ENCODE measurements around the gene ATP5PD.
"Not testable (repeated sequence)": the region's sequence is repeated elsewhere in the genome, so short reads cannot be mapped to it uniquely, and the experiment has no call there.

ATP5PD gene

DNA sequence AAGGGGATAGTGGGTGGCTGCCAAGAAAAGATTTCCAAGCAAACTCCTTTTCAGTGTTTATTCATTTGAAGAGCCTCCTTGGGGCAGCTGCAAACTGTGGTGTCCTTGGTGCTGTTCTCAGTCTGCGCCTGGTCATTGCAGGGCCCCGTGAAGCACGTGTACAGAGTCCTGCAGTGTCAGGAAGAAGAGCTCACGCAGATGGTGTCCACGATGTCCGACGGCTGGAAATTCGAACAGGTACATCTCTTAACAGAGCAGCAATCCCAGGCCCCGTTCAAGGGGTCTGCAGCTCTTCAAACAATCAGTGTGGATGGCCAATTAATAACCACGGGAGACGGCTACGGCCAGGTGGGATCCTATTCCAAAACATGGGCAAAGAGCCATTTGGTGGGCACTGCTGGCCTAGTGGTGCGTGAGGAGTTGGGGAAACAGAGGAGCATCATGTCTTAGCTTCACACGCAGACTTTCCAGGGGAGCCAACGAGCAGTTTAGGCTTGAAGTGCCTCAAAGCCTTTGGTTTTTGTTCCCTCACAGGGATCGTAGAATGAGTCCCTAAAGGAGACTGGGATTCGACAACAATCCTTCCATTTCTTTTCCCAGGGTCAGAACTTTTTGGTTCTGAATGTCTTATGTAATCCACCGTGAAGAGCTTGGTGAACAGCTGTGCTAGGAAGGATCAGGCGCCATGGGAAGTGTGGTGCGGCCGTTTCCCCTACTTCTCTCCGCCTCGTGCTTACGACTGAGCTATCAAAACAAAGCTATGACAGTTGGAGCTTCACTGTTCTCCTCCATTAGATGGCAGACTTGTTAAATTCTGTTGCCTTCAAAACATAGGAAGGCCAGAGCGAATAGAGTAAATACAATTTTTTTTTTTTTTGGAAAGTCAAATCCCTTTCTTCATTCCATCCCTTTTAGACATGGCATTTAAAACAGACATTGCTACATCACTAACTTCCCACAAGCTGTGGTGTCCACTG lies 12.9 kb upstream of the ATP5PD start:
- DNase-seq (ENCODE audit: low read depth in 2 of 2): no peak

DNA sequence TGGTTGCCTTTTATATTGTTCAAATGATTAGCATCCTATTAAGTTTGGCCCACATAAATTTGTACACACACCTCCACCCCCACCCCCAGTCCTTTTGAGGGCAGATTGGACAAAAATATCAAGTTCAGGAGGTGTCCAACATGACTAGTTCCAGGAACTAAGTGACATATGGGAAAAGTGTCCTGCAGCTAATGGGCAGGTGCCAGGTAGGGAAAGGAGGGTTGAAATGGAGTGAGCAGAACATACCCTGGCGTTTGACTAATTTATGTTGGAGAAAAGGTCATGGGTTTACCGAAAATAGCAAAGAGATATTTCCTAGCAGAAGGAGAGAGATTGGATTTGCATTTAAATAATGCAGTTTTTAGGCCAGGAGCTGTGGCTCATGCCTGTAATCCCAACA lies 5.2 kb upstream of the ATP5PD start:
- DNase-seq (ENCODE audit: low read depth in 2 of 2): no peak

DNA sequence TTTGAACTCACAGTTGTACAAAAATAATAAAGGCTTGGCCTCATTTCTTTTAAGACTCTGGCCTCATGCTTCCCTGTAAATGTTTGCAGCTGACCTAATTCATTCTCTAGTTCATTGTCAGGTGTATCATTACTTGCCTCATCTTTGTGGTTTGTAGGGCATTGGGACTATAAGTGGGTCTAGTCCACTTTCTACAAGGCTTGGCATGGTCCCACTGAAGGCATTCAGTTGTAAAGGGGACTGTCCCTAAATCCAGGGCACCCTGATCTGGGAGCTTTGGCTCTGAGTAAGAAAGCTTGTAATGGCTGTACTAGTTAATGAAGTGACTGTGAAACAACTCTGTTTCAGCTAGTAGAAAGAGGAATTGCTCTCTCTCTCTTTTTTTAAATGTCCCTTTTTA lies 2.9 kb upstream of the ATP5PD start:
- DNase-seq (ENCODE audit: low read depth in 2 of 2): no peak

DNA sequence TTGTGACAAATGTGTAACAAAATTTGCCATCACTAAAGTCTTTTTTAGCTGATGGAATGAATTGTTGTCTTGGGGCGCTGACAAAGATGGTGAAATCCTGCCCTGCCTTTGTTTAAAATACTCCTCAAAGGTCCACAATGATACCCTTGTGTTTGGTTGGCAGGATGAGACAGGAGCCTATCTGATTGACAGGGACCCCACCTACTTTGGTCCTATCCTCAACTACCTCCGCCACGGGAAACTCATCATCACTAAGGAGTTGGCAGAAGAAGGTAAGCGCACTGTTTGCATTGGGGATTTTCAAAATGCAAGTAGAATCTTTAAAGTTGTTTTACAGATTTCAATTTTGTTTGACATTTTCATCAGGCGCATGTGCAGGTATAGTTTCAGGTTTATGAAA lies 2.3 kb upstream of the ATP5PD start:
- no peak for DNase-seq (ENCODE audit: low read depth in 2 of 2)

DNA sequence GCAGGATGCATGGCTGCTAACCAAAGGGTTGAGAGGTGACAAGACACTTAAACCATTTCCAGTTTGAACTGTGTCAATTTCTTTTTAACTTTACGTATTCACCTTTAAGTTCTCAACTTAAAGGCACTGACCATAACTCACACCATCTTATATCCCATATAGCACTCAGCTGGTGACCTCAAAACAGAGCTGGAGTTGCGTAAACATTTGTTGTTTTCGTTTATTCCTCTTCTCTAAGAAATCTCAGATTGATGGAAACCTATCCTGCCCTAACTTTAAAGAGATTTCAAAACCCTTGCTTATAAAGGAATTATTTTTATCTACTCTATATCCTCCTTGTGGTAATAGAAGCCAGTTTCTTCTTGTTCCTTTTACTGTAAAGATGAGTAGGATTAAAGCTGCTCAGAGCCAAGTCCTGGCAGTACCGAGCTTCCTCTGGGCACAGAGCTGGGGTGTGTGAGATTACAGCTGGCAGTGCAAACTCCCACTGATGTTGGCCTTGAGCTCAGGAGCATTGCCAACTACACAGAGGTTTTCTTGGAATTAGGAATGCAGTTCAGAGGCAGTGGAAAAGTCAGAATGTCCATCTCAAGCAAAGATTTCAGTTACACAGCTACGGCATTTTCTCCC lies 1.6 kb upstream of the ATP5PD start:
- no peak for DNase-seq (ENCODE audit: low read depth in 2 of 2)

DNA sequence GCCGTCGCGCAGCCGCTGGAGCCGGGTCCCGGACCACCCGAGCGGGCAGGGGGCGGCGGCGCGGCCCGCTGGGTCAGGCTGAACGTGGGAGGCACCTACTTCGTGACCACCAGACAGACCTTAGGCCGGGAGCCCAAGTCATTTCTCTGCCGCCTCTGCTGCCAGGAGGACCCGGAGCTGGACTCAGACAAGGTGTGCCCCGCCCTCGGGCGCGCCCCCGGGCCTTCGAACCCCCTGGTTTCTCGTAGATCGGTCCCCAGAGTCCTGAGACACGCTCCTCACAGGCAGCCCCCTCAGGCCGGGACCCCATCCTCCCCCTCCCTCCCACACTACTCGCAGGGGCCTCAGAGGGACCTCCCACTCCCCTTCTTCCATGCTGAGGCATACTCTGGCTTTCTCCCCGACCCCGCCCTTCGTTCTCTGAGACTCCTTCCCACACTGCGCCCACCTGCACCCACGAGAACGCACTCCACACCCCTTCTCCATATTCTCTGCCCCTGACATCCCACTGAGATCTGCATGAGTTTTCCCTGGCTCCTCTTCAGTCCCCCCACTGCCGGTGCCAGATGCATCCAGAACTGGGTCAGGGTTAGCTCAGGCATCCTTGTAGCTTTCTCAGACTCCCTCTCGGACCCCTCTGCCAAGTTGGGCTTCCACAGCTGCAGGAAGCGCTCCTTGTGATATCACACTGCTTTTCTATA lies 779 bp upstream of the ATP5PD start:
- no peak for DNase-seq (ENCODE audit: low read depth in 2 of 2)

DNA sequence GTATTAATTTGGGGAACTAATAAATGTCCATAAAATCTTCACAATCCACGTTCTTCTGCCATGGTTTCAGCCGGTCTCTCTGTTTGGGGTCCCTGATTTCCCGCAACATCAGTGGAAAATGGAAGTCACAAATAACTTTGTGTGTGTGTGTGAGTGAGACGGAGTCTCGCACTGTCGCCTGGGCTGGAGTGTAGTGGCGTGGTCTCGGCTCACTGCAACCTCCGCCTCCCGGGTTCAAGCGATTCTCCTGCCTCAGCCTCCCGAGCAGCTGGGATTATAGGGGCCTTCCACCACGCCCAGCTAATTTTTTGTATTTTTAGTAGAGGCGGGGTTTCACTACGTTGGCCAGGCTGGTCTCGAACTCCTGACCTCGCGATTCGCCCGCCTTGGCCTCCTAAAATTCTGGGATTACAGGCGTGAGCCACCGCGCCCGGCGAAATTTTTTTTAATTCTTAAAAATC lies 793 bp downstream of the ATP5PD start:
- not testable (repeated sequence) for DNase-seq (ENCODE audit: low read depth in 2 of 2)

DNA sequence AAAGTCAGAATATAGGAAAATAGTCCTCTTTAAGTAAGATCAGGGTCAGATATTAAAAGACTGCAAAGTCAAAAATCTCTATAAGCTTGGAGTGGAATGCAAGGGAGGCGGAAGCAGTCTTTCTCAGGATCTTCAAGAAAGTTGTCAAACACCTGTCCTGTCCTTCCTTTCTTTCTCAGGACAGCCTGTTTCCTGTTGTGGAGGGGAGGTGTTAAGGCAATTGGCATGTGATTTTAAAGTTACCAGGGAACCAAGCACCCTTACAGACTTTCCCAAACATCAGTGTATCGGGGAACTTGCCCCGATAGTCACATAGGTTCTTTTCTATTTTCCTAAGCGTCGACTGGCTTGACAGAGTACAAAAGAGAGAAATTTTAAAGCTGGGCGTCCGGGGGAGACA lies 2.1 kb downstream of the ATP5PD start:
- DNase-seq (ENCODE audit: low read depth in 2 of 2): no peak

DNA sequence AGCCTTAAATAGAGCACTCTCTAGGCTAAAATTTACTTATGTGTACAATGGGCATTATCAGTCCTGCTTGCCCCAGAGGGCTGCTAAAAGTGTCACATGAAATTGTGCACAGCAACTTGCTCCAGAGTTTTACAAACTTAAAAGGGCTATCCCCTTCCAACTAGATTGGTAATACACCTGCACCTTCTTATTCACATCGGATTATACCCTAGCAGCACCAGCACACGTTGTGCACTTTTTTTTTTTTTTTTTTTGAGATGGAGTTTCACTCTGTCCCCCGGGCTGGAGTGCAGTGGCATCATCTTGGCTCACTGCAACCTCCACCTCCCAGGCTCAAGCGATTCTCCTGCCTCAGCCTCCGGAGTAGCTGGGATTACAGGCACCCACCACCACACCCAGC lies 3.0 kb downstream of the ATP5PD start:
- DNase-seq (ENCODE audit: low read depth in 2 of 2): not testable (repeated sequence)

DNA sequence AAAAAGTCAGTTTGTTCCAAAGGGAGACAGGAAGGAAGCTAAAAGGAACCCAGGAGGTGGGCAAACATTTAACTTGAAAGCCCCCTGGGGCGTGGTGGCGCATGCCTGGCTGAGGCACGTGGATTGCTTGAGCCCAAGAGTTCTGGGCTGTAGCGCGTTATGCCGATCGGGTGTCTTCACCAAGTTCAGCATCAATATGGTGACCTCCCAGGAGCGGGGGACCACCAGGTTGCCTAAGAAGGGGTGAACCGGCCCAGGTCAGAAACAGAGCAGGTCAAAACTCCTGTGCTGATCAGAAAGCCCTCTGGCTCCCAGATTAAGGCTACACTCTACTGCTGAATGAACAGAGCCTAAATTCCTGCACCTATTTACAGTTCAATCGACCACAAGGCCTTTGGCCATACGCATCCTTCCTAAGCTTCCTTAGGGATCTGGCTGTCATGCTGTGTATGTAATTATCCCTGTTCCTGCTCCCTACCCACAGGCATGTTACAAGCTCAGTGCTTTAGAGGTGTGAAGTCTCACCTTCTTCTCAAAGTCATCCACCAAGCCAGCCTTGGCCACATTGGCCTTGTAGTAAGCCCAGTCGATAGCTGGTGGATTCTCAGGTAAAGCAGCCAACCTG lies 5.0 kb downstream of the ATP5PD start:
- DNase-seq (ENCODE audit: low read depth in 2 of 2): no peak

DNA sequence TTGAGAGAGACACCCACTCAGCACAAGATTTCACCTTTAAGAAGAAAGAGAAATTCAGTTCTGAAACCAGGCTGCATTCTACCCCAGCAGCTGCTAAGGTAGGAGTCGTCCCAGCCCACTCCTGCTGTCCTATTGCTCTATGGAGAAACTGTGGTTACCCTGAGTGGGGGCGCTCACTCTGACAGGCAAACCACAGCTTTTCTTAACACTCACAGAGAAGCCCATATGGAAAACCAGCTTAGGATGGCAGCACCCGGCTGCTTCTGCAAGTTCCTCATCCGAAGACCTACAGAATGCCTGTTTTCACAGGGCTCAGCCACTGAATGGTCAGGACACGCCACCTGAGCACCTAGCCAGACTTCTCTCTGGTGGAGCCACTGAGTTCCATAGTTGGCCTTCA lies 7.5 kb downstream of the ATP5PD start:
- no peak for DNase-seq (ENCODE audit: low read depth in 2 of 2)

DNA sequence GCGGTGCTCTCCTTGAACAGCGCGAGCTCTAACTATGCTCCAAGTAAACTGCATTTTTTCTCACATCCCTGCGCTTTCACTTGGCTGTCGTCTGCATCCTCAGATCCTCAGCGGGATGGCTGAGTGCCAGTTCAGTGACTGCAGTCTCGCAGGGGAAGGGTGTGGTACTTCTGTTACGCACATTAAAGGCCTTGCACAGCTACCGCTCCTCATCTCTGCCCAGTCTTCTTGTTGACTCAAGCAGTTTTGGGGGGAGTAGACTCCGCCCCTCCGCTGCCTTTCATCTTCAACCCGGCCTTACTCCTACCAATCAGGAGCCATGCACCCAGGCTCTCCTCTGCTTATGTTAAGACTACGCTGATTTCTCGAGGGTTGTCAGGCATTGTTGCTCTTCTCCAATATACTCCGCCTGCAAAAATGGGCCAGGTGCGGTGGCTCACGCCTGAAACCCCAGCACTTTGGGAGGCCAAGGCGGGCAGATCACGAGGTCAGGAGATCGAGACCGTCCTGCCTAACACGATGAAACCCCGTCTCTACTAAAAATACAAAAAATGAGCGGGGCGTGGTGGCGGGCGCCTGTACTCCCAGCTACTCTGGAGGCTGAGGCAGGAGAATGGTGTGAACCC lies 10.0 kb downstream of the ATP5PD start:
- peak; percentile 59 to 64 for DNase-seq (ENCODE audit: low read depth in 2 of 2)

DNA sequence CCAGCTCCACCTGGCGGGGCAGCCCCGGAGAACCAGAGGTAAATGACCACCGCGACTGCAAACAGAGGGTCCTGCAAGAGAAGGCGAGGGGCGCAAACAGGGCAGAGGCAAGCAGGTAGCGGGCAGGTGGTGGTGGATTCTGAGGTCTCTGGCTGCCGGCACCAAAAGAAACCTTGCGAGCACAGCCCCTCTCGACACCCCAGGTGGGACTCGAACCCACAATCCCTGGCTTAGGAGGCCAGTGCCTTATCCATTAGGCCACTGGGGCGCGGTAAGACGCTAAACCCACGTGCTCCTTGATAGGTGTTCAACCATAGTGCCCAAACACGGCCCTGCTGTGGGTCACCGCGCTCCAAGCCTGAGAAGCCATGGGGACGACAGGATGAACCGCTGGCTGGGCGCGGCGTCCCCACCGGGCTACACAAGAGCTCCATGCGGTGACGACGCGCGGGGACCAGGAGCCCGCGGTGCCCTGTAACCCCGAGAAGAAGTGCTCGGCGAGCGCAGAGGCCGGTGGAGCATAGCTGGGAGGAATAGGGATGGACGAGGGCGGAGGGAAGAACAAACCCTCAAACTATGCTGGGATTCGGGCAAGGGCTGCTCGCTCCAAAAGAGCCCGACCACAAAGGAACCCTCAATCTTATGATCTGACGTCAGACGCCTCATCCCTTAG lies 12.4 kb downstream of the ATP5PD start:
- DNase-seq (ENCODE audit: low read depth in 2 of 2): peak; percentile 92 to 98

DNA sequence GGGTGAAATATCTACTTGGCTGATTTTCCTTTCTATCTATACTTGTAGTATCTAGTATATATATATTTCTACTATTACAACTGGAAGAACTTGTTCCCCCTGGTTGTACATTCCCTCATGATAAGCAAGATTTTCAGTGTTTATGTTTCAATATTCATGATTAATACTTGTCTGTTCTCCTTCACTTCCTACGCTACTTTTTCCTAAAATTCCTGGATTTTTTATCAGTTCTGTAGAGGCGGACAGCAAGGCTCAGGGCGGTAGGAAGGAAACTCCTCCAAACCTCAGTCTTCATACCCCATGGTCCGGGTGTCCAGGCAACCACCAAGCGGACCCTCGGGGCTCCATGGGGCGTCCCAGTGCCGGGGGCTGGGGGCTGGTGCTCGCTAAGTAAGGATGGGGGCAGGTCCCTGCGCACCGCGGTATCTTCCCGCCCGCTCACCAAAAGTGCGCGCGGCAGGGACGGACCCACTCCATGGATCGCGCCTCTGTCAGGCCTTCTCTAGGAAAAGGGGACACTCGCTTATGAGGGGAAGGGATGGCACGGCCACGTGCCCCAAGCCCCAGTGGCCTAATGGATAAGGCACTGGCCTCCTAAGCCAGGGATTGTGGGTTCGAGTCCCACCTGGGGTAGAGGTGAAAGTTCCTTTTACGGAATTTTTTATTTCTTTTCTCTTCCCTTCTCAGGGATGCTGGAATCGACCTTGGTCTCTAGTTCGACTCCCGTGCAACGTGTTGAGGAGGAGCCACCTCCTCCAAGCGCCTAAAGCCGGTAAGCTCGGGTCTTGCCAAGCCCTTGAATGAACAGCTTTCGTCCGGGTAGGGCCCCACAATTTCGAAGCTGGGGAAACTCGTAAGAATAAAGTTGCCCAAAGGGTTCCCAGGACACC lies 13.2 kb downstream of the ATP5PD start:
- DNase-seq (ENCODE audit: low read depth in 2 of 2): peak; percentile 88 to 98

DNA sequence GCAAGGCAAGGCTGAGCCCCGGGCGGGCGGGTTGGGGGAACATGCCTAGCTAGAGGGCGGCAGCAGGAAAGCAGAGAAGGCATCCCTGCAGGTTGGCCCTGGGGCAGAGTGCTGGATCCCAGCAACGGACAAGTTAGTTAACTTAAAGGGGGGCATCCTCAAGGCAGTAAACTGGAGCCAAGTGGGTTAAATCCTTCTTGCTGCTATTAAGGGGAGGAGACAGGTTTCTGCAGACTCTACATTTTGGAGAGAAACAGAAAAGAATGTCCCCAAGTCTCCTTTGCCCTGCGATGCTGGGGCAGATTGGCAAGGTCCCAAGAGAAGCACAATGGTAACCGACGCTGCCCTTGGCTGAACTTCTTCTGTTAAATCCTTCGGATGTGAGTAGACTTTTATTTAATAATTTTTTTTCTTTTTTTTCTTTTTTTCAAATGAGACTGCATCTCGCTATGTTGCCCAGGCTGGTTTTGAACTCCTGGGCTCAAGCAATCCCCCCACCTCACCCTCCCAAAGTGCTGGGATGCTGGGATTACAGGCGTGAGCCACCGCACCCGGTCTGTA lies 14.0 kb downstream of the ATP5PD start:
- no peak for DNase-seq (ENCODE audit: low read depth in 2 of 2)

DNA sequence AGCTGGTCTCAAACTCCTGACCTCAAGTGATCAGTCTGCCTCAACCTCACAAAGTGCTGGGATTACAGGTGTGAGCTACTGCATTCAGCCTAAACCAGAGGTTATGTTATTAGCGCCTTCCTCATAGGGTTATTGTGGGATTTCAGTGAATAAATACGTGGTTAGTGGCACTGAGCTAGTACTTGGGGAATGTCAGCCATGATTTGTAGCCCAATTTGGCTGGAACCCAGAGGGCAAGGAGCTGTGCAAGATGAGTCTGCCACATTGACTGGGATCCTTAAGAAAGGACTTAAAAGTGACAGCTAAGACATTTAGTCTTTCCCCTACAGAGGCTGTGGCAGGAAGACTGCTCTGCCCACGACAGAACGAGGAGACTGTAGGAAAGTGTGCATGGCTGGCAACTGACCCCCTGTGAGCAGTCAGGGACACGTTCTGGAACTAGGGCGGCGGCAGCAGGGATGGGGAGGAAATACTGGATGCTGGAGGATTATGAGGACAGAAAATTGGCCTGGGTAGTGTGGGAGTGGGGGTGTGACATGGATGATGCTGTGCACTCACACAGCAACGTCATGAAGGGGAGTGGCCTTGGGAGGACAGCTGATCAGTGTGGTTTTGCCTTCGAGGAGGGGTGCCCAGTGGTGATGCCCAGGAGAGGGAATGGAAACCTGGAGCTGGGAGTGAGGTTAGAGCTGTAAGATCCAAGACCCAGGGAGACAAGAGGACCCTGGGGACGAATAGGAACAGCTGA lies 14.6 kb downstream of the ATP5PD start:
- peak in 1 of 2 donors; percentile 39 for DNase-seq (ENCODE audit: low read depth in 2 of 2)

DNA sequence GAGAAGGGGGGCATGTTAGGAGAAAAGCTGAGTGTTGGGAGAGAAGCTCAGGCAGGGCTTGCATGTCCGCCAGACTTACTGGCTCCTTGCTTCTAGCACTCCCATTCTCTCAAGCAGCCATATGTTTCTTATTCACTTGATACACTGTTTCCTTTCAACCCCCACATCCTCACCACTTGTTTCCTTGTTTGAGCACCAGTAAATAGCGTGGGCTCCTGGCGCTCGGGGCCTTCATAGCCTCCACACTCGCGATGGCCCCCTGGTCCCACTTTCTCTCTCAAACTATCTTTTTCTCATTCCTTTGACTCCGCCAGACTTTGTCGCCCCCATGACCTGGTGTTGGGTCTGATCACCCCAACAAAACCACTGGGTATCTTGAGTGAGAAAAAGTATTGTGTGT lies 16.6 kb downstream of the ATP5PD start:
- DNase-seq (ENCODE audit: low read depth in 2 of 2): no peak

DNA sequence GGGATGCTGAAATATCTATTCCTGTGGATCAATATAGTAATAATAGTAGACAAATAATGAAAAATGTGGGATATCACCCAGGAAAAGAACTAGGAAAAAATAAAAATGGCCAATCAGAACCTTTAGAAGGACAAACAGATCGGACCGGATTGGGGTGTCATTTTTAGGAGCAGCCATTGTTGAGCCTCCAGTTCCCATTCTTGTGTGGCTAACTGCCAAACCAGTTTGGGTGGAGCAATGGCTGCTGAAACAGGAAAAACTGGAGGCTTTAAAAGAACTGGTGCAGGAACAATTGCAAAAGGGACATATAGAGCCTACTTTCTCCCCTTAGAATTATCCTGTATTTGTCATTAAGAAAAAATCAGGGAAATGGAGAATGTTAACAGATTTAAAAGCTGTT lies 20.1 kb downstream of the ATP5PD start:
- not testable (repeated sequence) for DNase-seq (ENCODE audit: low read depth in 2 of 2)

DNA sequence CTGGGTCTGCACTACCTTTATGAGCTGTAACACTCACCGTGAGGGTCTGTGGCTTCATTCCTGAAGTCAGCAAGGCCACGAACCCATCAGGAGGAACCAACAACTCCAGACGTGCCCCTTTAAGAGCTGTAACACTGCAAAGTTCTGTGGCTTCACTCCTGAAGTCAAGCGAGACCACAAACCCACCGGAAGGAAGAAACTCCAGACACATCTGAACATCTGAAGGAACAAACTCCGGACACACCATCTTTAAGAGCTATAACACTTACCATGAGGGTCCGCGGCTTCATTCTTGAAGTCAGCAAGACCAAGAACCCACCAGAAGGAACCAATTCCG lies 21.4 kb downstream of the ATP5PD start:
- not testable (repeated sequence) for DNase-seq (ENCODE audit: low read depth in 2 of 2)
